Measurements from ENCODE around the gene WFDC13.

- TF ChIP-seq POLR2A (IDR thresholded peaks at IDR 0.05) (no peak), EP300 (IDR thresholded peaks at IDR 0.05) (no peak), CTCF (IDR thresholded peaks at IDR 0.05) (no peak)
Measured at GRCh38 chr20:45722047-45722446, 20.2 kb downstream of the WFDC13 start, which contains the start of gene SPINT4.
